ENCODE data around the gene ZNF143. TPM values are rescaled to one million over a fixed set of nuclear protein-coding genes. Genes with fewer than 3 reads are reported as not detected.

Gene ZNF143
- total and polyA plus RNA-seq, 10 of the 15 experiments (the other 5 are each of a cell fraction or from before 2014, with no cell fraction given) = 13.6 to 48.7 (median 19.4) TPM

DNA sequence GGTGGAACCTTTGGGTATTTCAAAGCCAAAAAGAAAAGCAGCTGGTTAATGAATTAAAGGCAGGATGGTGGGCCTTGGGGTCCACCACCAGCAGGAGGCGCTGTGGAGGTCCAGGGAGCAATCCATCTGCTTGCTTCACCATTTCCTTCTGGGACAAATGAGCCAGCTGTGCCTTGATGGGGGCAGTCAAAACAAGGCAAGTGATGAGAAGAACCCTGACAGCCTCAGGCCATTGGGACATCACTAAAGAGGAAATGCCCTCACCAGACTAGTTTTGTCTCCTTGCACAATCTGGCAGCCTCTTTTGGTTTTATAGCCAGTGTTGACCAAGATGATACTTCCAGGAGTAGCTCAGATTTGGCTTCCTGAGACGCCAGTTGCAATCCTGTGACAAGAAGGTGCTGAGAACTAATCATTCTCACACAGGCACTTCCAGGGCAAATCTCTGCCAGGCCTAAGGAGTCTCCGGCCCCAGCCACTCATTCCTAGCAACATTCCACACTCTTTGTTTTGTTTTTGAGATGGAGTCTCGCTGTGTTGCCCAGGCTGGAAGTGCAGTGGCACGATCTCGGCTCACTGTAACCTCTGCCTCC lies 74.5 kb downstream of the ZNF143 start (continued):
- TF ChIP-seq, protein P1, sequence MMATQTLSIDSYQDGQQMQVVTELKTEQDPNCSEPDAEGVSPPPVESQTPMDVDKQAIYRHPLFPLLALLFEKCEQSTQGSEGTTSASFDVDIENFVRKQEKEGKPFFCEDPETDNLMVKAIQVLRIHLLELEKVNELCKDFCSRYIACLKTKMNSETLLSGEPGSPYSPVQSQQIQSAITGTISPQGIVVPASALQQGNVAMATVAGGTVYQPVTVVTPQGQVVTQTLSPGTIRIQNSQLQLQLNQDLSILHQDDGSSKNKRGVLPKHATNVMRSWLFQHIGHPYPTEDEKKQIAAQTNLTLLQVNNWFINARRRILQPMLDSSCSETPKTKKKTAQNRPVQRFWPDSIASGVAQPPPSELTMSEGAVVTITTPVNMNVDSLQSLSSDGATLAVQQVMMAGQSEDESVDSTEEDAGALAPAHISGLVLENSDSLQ (IDR thresholded peaks at IDR 0.05) = no peak
- TF ChIP-seq ZNF622 (IDR thresholded peaks at IDR 0.05) (no peak), BACH1 (IDR thresholded peaks at IDR 0.05; ENCODE audit: borderline replicate concordance) (no peak)

DNA sequence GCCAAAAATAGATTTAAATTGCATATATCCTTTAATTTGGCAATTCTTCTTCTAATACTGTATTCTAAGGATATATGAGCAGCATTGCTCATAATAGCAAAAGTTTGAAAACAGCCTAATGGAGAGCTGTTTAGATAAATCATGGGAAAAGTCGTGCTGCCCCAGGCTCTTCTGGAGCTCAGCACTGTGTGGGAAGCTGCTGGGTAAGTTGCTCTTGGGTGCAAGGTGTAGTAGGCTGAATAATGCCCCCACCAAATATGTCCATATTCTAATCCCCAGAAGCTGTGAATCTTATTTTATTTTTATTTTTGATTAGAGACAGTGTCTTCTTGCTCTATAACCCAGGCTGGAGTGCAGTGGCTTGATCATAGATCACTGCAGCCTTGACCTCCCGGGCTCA lies 77.7 kb downstream of the ZNF143 start:
- no peaks in the 10 kb centered on the region for H3K9me3 ChIP-seq (replicated peaks; ENCODE audit: control insufficient read depth, insufficient read depth, low read length)
- in situ Hi-C loops (cut with MboI) = loop anchor here (10.0 kb wide), 1 partner anchor 436 kb away; no protein-coding TSS in a partner anchor
- no peaks in the 10 kb centered on the region for H4K20me1 ChIP-seq (ENCODE audit: control insufficient read depth, insufficient read depth)
- ChIA-PET CTCF (interaction anchor here (0.8 to 1.9 kb wide), 7 partner anchors 9 to 210 kb away, joined by 3 to 7 read pairs (median 3); no protein-coding TSS in a partner anchor), POLR2A (interaction anchor here (0.5 to 0.9 kb wide), 2 partner anchors 23 to 558 kb away, joined by 3 to 4 read pairs; no protein-coding TSS in a partner anchor), RAD21 (ENCODE audit: unreplicated experiment) (interaction anchor here (0.6 to 0.7 kb wide), 2 partner anchors 65 to 75 kb away, joined by 3 to 4 read pairs; no protein-coding TSS in a partner anchor), SMC1A (ENCODE audit: uncharacterized antibody, unreplicated experiment) (interaction anchor here (0.9 to 2.2 kb wide), 6 partner anchors 11 to 210 kb away, joined by 3 to 6 read pairs (median 4); no protein-coding TSS in a partner anchor)
- no peak for TF ChIP-seq MXI1 (IDR thresholded peaks at IDR 0.05; ENCODE audit: low read depth, low read length)
- TF ChIP-seq PML (IDR thresholded peaks at IDR 0.05; ENCODE audit: low read length) = no peak
- TF ChIP-seq NFXL1 (IDR thresholded peaks at IDR 0.05; ENCODE audit: borderline replicate concordance) = no peak
- TF ChIP-seq, protein P2, sequence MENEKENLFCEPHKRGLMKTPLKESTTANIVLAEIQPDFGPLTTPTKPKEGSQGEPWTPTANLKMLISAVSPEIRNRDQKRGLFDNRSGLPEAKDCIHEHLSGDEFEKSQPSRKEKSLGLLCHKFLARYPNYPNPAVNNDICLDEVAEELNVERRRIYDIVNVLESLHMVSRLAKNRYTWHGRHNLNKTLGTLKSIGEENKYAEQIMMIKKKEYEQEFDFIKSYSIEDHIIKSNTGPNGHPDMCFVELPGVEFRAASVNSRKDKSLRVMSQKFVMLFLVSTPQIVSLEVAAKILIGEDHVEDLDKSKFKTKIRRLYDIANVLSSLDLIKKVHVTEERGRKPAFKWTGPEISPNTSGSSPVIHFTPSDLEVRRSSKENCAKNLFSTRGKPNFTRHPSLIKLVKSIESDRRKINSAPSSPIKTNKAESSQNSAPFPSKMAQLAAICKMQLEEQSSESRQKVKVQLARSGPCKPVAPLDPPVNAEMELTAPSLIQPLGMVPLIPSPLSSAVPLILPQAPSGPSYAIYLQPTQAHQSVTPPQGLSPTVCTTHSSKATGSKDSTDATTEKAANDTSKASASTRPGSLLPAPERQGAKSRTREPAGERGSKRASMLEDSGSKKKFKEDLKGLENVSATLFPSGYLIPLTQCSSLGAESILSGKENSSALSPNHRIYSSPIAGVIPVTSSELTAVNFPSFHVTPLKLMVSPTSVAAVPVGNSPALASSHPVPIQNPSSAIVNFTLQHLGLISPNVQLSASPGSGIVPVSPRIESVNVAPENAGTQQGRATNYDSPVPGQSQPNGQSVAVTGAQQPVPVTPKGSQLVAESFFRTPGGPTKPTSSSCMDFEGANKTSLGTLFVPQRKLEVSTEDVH (IDR thresholded peaks at IDR 0.05; ENCODE audit: low read depth, partially characterized antibody) = no peak
- no peak for TF ChIP-seq EP300 (IDR thresholded peaks at IDR 0.05; ENCODE audit: borderline replicate concordance in 1 of 2, control insufficient read depth in 1 of 2, low read depth in 2 of 2, low read length in 2 of 2)
- TF ChIP-seq TBL1XR1 (IDR thresholded peaks at IDR 0.05; ENCODE audit: low read depth, low read length) = no peak
- no peak for TF ChIP-seq SIX5 (IDR thresholded peaks at IDR 0.05; ENCODE audit: low read depth, low read length, severe bottlenecking)
- no peak overlapping the region for H3K27ac ChIP-seq (ENCODE audit: control insufficient read depth, insufficient read depth)
- BruUV-seq (replicated peaks) = no TSS peak
- 80% methylated on average over 2 of the region's 2 CpGs for WGBS (ENCODE audit: insufficient coverage, insufficient replicate concordance, low lambda C conversion rate, missing lambda C conversion rate)
- no peak for FAIRE-seq
- no peak overlapping the region for H3K4me3 ChIP-seq
- intact Hi-C loops (cut with micrococcal nuclease; ENCODE audit: unreplicated experiment) = no loop called here
- H3K79me2 ChIP-seq (ENCODE audit: control insufficient read depth, insufficient read depth, low read length) = no peaks in the 10 kb centered on the region
- no peaks in the 10 kb centered on the region for H3K27me3 ChIP-seq (replicated peaks in 1 of 2; ENCODE audit: control insufficient read depth in 2 of 2, insufficient read depth in 2 of 2, low read length in 1 of 2)
- DNase-seq (ENCODE audit: low read depth, low spot score) = no peak
- no peak overlapping the region for H3K4me2 ChIP-seq (ENCODE audit: control insufficient read depth, insufficient read depth)
- no peak overlapping the region for H2AFZ ChIP-seq (ENCODE audit: control insufficient read depth, low read depth, low read length)
- no peaks in the 10 kb centered on the region for H3K4me1 ChIP-seq (ENCODE audit: control insufficient read depth, insufficient read depth, low read length)
- H3K9ac ChIP-seq (ENCODE audit: control insufficient read depth, insufficient read depth, low read length) = no peak overlapping the region
- no peak for ATAC-seq
- H3K36me3 ChIP-seq (ENCODE audit: control insufficient read depth in 2 of 2, insufficient read depth in 2 of 2, low read length in 1 of 2) = no peaks in the 10 kb centered on the region
